GM12891 (cell line): ENCODE results near the gene CBARP.

Experiments
- PAX5 ChIP-seq: IDR thresholded peaks from 2 replicates; pipeline ENCODE4 v1.6.1; 2011; ENCODE audit warnings: low read length, moderate library complexity, mild to moderate bottlenecking; ENCODE audit not compliant: insufficient read depth, severe bottlenecking
- POLR2A ChIP-seq: IDR thresholded peaks from 2 replicates; pipeline ENCODE4 v1.6.1; 2011; ENCODE audit warnings: low read depth, low read length, control low read depth
- POLR2AphosphoS5 ChIP-seq: IDR thresholded peaks from 2 replicates; pipeline ENCODE4 v1.6.1; 2011; ENCODE audit warnings: low read depth, low read length, control low read depth
- POU2F2 ChIP-seq: IDR thresholded peaks from 2 replicates; pipeline ENCODE4 v1.6.1; 2011; ENCODE audit warnings: low read depth, mild to moderate bottlenecking, control low read depth, low read length, moderate library complexity
- SPI1 ChIP-seq: IDR thresholded peaks from 2 replicates; pipeline ENCODE4 v1.6.1; 2011; ENCODE audit warnings: low read depth, low read length, control low read depth
- TAF1 ChIP-seq: IDR thresholded peaks from 2 replicates; pipeline ENCODE4 v1.6.1; 2011; ENCODE audit warnings: low read depth, low read length, control low read depth

- TF ChIP-seq POLR2A (no peak), POLR2AphosphoS5 (no peak), TAF1 (no peak), SPI1 (no peak), POU2F2 (no peak), PAX5 (no peak)
Measured at GRCh38 chr19:1260749-1261537, 23.1 kb upstream of the CBARP start.
